Gastroesophageal sphincter (tissue), 3 donors: ENCODE data around the gene ZC3H6.

ENCODE experiments used
- POLR2A ChIP-seq, 2 donors: fragments of 450-650 bp; IDR thresholded peaks; one replicate each; pipeline ENCODE4 v1.6.1; 2017; ENCODE audit warnings: antibody characterized with exemption in 2 of 2, mild to moderate bottlenecking in 2 of 2, moderate library complexity in 1 of 2
- TF ChIP-seq, protein P1 (sequence below), 4 experiments: fragments of 200-600 bp in 2 of 4; fragments of 450-650 bp in 2 of 4; sonication (generic) in 1 of 4; IDR thresholded peaks; one replicate each; pipeline ENCODE4 v1.5.1; 2017 to 2019; ENCODE audit warnings: antibody characterized with exemption in 4 of 4, mild to moderate bottlenecking in 2 of 4, moderate library complexity in 2 of 4

DNA sequence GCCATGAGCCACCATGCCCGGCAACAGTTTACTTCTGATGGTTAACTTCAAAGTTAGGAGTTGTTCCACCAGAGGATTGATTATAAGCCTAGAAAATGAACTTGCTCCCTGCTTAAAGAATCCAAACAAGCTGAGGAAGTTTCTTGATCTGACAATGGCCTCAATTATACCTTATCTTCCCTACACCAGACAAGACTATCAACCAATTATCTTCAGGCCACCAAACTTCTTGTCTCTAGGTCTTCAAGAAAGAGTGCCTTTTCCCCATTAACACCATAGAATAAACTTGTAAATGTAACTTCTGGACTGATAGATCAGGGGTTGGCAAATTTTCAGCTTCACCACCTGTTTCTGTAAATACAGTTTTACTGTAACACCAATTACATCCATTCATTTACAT is 35.5 kb upstream of the ZC3H6 start:
- TF ChIP-seq, protein P1, sequence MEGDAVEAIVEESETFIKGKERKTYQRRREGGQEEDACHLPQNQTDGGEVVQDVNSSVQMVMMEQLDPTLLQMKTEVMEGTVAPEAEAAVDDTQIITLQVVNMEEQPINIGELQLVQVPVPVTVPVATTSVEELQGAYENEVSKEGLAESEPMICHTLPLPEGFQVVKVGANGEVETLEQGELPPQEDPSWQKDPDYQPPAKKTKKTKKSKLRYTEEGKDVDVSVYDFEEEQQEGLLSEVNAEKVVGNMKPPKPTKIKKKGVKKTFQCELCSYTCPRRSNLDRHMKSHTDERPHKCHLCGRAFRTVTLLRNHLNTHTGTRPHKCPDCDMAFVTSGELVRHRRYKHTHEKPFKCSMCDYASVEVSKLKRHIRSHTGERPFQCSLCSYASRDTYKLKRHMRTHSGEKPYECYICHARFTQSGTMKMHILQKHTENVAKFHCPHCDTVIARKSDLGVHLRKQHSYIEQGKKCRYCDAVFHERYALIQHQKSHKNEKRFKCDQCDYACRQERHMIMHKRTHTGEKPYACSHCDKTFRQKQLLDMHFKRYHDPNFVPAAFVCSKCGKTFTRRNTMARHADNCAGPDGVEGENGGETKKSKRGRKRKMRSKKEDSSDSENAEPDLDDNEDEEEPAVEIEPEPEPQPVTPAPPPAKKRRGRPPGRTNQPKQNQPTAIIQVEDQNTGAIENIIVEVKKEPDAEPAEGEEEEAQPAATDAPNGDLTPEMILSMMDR (IDR thresholded peaks at IDR 0.05) = no peak
- no peak for TF ChIP-seq POLR2A (IDR thresholded peaks at IDR 0.05)
